Bone marrow (tissue), 2 donors: Measurements from ENCODE around the gene RUFY2.

ENCODE experiments used
- DNase-seq, 2 donors: peaks; one replicate each; lab custom pipeline; 2025; lab: John Stamatoyannopoulos, UW

RUFY2 gene

DNA sequence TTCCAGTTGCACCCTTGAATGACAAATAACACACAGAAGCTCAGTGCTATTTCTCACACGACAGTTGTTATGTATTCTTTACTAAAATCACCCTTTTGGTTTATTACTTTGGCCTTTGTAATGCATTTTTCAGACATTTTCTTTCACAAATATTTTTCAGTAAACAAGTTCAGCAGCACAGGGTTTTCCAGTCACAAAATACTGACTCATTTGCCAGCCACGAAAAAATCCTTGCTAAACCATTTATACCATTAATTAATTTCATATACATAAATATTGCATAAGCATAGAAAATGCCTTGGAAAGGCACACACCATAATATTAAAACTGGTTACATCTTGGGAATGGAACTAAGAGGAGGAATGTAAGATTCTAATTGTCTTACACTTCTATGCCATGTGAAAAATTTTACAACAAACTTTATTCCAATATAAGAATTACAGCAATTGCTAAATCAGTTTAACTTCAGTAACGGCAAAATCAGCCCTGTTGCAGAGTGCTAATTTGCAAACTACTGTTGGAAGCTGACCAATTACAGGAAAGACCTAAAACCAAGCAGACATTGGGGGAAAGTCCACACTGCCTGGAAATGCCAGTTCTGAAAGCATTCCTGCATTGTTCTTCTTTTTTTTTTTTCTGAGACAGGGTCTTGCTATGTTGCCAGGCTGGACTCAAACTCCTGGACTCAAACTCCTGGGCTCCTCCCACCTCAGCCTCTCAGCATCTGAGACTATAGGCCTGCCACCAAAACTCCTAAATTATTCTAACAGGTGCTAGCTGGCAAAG lies 42.8 kb downstream of the RUFY2 start:
- DNase-seq = no peak

DNA sequence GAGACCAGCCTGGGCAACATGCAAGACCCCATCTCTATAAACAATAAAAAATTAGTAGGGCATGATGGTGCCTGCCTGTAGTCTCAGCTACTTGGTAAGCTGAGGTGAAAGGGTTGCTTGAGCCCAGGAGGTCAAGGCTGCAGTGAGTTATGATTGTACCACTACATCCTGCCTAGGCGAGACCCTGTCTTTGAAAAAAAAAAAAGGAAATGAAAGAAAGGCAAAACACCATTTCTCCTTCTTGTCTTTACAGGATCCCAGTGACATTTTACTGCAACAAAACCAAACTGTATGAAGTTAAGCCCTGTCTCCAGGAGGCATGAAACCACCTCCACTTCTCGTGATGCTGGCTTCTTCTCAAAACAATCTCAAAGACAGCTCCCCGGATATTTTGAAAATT lies 44.5 kb downstream of the RUFY2 start:
- no peak for DNase-seq

DNA sequence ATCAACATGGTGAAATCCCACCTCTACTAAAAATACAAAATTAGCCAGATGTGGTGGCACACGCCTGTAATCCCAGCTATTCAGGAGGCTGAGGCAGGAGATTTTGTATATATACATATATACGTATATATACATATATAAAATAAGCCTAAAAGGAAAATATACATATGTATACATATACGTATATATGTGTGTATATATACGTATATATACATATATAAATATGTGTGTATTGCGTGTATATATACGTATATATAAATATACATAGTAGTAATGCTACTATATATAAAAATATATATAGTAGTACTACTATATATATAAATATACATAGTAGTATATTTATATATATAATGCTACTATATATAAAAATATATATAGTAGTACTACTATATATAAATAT lies 47.9 kb downstream of the RUFY2 start:
- DNase-seq = no peak

DNA sequence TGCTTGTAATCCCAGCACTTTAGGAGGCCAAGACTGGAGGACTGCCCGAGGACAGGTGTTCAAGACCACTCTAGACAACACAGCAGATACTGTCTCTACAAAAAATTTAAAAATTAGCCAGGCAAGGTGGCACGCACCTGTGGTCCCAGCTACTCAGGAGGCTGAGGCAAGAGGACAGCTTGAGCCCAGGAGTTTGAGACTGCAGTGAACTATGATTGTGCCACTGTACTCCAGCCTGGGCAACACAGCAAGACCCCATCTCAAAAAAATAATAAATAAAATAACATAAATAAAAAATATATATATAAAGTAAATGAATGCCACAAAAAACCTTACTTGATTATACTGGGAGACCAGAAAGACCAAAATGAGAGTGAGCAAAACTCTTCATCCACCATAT lies 53.5 kb downstream of the RUFY2 start:
- DNase-seq = no peak

DNA sequence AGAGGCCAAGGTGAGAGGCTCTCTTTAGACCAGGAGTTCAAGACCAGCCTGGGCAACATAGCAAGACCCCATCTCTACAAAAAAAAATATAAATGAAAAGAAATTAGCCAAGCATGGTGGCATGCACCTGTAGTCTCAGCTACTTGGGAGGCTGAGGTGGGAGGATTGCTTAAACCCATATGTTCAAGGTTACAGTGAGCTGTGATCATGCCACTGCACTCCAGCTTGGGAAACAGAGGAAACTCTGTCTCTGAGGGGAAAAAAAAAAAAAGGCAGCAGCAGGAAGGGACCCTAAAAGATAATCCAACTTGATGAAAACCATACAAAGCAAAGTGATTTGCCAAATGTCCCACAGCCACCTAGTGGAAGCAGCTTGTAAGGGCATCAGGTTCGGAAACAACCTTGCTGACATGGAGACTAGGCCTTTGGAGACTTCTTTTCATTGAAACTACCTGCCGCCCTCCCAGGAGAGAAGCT lies 58.8 kb downstream of the RUFY2 start:
- DNase-seq = peak in 1 of 2 donors; percentile 12

DNA sequence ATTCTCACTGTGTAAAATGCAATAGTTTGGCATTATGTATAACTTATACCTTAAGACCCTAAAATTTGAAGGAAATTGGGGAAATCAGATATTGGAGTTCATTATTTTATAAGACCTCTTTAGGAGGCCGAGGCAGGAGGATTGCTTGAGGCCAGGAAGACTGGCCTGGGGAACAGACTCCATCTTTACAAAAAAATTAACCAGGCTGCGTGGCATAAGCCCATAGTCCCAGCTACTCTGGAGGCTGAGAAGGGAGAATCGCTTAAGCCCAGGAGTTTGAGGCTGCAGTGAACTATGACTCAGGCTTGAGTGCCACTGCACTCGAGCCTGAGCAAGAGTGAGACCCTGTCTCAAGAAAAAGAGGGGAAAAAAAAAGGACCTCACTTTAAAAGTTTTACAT lies 60.3 kb downstream of the RUFY2 start:
- DNase-seq = no peak

DNA sequence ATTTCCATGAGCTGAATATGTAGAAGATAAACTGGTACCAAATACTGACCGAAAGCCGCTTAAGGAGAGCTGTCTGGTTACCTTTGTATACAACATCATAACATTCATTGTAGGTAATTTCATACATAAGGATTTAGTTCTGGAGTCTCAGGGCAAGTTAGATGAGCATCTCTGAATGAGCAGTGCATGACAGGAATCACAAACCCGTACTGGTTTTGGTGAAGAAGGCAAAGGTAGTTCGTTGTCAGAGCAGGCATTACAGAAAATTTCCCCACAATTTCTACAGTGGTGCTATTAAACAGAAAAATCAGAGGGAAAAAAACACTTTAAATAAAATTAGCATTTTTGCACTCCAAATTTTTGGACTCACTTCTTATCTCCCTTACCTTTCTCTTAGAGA lies 61.5 kb downstream of the RUFY2 start:
- no peak for DNase-seq

DNA sequence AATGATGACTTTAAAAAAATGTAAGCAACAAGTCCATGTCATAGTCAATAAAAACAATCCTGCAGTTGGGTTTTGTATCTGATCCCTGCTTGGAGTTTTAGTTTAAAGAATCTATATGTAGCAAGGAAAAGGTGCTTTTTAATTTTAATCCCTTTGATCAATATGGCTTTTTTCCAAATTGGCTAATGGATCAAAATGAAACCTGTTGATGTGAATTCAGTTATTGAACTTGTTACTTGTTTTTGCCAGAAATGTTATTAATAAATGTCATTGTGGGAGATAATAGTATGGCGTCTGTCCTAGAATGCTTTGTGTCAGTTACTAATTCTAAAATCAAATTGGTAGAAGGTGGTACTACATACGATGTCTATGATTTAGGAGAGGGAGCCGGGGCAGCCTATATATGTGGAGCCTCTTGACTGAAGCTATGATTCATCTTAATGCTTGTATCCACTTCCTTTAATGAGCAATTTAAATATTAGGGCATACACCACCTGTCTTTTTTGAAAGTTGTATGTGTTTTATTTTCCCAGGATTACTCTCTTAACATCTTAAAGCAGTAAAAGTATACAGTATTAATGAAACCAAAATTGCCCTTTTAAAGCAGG lies 64.1 kb downstream of the RUFY2 start:
- no peak for DNase-seq

DNA sequence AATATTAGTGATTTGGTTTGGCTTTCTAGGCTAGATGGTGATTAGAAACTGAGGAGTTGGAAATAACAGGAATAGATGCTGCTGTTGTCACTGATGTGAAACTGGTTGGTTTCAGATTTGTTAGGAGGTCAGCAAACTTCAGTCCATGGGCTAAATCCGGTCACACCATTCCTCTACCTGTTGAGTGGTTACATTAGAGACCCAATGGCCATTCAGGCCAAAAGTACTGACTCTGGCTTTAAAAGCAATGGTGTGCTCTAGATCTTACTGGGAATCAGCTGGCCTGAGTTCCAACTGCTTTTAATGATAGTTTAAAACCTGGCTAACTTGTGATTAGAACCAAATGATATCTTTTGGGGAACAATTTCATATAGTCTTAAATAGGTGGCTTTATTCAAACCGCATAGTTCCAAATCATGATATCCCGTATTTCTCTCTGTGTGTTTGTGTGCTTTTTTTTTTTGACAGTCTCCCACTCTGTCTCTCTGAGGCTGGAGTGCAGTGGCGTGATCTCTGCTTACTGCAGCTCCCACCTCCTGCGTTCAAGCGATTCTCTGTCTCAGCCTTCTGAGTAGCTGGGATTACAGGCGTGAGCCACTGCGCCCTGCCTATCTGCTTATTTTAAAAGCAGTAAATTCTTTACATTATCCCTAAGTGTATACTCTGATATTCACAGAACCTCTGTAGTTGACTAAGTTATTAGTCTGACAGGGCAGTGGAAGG lies 66.6 kb downstream of the RUFY2 start:
- DNase-seq = no peak

DNA sequence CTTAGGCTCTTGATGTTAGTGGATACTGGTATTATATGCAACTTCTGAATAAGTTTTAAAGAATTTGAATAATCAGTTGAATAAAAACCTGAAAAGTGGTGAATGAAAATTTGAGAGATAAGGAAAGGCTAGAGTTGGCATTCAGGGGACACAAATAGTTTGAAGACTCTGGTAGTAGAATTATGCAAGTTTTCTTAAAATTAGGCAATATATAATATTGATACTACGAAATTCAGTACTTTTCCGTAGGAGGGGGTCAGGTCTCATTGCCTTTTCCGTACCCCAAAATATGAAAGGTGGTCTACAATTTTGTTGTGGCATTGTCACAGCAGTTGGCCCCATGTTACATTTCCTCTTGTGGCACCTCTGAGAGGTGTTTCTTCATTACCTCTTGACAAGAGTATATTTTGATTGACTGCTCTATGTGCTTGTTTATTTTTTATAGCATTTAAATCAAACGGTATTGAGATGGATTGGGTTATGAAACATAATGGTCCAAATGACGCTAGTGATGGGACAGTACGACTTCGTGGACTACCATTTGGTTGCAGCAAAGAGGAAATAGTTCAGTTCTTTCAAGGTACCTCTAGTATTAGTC lies 70.2 kb downstream of the RUFY2 start:
- DNase-seq = no peak

DNA sequence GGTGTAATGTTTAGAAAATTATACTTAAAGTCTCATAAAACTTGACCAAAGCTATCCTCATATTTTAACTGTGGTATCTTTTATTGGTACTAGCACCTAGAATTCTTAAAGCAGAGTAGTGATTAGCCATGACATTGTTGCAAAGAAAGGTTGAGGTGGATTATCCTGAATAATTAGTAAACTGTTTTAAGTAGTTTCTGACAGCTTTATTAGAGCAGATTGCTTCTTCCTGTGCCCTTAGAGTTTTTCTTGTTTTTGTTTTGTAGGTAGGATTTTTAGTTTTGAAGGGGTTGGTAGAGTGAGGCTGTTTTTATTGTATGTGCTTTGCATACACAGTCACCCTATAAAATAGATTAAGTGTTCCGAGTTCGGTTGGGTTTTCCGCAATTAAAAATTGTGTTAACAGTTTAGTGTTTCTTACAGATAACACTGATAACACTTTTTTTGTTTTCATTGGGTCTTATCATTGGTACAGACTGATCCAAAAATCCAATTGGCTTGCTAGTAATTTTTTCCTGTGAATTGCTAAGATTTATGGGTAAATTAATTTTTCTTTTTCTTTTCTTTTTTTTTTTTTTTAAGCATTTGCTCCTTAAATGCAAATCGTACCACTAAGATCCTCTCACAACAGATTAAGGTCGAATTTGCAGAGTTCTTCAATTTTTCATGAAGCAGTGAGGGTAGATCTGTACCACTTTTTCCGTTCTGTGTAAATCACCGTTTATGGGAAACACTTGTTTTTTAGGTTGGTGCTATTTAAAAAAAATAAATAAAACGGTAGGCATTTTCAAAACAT lies 72.2 kb downstream of the RUFY2 start:
- DNase-seq = no peak

DNA sequence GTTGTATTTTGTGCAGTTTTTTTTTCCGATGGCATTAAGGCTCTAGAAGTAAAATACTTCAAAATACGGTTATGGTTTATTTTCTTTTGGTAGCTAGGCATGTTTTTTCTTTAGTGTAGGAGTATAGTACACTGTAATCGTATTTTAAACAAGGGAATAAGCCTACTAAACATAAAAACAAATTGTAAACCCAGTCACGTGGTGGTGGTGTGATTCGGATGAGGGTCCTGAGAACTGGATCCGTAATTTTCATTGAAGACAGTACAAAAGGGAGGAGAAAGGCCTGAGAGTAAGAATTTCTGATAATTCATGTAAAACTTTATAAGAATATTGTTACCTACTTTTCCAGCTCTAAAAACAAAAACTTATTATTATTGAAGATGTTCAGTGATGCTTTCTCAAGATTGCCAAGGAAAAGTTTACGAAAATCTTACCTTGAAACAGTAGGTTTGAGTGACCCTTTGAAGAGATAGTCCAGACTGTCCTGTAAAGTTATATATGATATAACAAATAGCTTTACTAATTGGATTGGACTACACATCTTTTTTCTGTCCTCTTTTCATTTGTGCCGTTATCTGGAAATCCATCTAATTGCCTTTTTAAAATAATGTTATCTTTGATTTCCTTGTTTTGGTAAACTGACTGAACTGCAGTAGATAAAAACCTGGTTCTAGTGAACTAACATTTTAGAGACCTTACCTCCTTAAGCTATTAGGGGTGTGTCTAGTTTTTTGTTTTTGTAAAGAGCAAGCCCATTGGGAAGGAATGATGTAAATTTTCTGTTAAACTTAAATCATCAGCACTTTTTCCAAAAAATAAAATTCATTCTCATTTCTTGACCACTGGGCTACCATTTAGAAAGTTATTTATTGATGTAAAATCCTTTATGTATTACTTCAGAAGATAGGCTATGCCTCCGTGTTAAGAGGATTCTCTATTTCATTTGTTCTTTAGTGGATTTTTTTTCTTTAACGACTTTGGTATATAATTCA lies 73.3 kb downstream of the RUFY2 start:
- no peak for DNase-seq

DNA sequence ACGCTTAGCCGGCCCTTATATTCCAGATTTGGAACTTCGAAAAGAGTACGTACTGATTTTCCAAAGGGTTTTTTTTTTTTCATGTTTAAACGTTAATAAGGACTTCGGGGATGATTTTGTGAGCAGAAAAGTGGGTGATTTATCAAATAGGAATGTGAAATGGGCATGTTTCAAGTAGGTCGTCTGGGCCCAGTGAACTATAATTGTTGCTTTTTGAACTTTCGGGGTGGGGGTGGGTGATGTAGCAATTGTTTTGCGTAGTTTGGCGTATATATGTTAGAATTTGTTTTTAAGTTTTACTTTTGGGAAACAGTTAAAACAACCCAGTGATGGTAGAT lies 74.0 kb downstream of the RUFY2 start:
- DNase-seq = no peak

DNA sequence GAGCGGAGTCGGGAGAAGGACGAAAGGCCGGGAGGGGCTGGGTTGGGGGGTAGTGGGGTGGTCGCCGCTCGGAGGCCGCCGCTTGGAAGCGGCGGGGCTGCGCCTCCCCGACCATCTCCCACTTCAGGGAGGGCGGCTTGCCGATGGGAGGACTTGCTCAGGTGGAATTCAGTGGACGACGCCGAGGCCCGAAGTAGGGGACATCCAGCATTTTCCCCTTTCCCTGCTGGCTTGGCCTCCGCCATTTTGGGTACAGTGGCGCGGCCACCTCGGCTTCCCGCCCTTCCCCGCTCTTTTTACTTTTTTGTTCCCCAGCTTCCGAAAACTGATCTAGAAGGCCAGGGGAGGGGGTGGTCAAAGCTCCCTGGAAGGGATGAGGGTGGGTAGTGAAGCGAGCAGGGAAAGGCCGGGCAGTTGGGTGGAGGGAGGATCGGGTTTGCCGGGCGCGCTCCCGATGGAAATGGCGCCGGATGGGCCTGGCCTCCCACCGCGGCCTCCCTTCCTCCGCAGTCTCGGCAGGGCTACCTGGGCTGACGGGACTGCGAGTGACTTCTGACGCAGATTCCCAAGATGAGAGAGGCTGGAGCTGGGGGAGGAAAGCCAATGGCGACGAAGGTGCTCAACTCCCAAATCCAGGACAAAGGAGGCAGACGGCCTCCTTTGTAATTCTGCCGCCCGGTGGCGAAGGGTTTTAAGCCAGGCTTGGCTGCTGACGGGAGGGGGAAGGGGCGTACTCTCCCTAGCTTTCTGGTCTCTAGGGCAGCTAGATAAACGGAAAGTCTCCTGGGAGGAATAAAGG lies 74.6 kb downstream of the RUFY2 start, which contains the start of gene PBLD:
TSS of gene PBLD (minus strand) at position 670 of the 799 bp plus-strand sequence. CDS start 26,084 bp downstream, outside the sequence.
- DNase-seq = peak; percentile 57 to 82

DNA sequence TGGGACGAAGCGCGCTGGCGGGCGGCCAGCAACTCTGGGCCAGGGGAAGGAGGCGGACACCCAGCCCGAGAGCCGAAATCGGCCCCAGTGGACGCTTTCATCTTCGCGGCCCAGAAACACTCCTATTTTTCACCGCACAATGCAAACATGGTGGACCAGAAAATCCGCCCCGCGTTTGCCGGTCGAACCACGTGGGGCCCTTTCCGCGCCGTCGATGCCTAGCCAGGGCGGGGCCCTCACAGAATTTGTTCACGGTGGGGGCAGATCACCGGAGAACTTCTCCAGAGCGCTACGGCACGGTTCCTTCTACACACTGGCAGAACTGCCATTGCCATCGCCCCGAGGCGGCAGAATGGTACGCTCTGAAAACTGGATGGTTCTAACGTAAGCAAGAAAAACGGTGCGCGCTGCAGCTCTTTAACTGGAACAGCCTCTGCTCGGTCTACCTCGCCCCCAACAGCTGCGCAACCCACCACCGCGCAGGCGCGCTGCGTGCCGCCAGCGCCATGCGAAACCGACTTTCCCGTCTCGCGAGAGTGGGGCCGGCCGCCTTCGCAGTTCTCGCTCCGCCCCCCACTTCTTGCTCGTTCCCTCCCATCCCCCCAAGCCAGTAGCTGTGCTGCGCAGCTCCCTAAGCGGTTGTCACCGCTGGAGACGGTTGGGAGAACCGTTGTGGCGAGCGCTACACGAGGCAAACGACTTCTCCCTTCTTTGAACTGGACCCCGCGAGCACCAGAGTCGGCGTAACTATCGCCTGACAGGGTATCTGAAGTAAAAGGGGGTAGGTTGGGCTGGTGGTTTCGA lies 75.4 kb downstream of the RUFY2 start, which contains the start of gene HNRNPH3:
TSS of gene HNRNPH3 (plus strand) at position 610 of the 804 bp plus-strand sequence. CDS start 5,158 bp downstream, outside the sequence.
- peak; percentile 93 to 98 for DNase-seq

DNA sequence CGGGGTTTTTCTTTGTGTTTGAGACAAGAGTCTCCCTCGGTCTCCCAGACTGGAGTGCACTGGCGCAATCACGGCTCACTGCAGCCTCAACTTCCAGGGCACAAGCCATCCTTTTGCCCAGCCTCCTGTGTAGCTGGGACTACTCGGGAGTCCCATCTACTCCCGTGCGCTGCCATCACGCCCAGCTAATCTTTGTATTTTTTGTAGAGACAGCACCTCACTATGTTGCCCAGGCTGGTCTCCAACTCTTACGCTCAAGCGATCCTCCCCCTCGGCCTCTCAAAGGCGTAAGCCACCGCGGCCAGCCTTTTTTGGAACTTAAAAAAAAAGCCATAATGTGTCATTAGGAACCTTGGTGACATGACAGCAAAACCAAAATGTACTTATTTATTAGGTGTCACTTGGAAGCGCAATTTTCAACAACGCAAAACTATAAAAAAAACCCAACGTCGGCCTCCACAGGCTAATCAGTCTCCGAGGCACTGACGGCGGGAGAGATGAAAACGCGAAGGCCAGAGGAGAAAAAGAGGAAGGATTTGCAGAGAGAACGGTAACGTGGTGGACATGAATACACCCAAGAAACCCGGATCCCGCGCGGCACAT lies 76.1 kb downstream of the RUFY2 start:
- DNase-seq = peak in 1 of 2 donors; percentile 59

DNA sequence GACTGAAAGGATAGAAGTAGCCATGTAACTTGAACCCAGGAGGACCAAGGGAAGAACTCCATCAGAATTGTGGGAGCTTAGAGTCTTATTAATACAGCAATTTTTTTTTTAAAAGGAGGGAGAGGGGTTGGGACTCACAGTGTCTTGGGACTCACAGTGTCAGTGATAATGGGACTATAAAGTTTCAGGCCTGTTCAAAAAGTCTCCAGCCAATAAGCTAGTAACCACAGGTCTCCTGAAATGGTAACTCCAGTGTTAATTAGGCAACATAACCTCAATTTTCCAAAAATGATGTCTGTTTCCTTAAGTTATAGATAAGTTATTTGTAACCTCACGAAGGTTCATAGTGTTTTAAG lies 77.6 kb downstream of the RUFY2 start:
- DNase-seq = no peak
